CD4-positive, alpha-beta T cell treated with Interleukin-21 for 1 hour (primary cell): Measurements from ENCODE around the gene PKNOX1.
"Not testable (repeated sequence)": the region's sequence is repeated elsewhere in the genome, so short reads cannot be mapped to it uniquely, and the experiment has no call there.

ENCODE experiments used
- DNase-seq: peaks from one replicate; pipeline ENCODE4 v3.0.0-alpha.2; 2020

Gene PKNOX1

DNA sequence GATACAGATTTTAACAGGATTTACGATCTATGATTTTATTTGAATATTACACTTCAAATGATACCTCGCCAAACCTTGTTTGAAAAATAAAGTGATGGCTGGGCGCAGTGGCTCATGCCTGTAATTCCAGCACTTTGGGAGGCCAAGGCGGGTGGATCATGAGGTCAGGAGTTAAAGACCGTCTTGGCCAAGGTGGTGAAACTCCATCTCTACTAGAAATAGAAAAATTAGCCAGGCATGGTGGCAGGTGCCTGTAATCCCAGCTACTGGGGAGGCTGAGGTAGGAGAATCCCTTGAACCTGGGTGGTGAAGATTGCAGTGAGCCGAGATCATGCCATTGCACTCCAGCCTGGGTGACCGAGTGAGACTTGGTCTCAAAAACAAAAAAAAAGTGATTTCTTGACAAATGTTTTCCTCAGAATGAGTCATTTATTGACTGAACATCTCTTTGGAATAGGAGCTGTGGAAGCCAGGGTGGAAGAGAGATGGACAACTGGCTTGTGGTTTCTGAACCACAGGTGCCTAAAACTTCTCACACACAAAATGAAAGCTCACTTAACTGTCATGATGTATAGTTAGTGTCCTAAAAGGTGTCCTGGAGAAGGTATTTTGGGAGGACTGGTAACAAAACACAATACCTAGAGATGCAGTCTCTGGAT lies 11.9 kb downstream of the PKNOX1 start:
- DNase-seq: no peak

DNA sequence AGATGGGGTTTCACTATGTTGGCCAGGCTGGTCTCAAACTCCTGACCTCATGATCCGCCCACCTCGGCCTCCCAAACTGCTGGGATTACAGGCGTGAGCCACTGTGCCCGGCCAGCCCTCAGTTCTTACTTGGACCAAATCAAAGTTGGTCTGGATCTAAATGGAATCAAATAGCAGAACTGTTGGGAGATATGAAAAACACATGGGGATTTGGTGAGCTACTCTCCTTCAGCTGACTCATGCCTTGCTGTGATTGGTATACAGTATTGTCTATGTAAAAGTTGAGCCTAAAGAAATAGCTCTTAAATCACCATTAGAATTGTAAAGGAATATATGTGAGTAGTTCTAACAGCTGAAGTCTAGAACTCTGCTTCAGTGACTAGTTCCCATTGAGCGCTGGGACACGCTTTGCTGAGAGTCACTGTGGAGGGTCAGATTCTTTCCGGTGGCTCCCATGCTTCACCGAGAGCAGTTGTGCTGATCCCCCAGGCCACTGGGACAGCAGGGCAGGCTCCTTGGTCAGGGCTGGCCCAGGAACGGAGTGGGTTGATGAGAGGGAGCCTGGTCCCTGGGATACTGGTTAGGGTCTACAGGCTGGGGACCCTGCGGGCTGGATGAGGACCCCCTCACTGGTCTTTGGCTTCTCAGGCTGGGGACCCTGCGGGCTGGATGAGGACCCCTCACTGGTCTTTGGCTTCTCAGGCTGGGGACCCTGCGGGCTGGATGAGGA lies 14.0 kb downstream of the PKNOX1 start:
- DNase-seq: no peak

- not testable (repeated sequence) for DNase-seq
Observed at GRCh38 chr21:42989370-42989769, 15.0 kb downstream of the PKNOX1 start.

- peak; percentile 14 for DNase-seq
Observed at GRCh38 chr21:42989816-42990650, 15.7 kb downstream of the PKNOX1 start.

DNA sequence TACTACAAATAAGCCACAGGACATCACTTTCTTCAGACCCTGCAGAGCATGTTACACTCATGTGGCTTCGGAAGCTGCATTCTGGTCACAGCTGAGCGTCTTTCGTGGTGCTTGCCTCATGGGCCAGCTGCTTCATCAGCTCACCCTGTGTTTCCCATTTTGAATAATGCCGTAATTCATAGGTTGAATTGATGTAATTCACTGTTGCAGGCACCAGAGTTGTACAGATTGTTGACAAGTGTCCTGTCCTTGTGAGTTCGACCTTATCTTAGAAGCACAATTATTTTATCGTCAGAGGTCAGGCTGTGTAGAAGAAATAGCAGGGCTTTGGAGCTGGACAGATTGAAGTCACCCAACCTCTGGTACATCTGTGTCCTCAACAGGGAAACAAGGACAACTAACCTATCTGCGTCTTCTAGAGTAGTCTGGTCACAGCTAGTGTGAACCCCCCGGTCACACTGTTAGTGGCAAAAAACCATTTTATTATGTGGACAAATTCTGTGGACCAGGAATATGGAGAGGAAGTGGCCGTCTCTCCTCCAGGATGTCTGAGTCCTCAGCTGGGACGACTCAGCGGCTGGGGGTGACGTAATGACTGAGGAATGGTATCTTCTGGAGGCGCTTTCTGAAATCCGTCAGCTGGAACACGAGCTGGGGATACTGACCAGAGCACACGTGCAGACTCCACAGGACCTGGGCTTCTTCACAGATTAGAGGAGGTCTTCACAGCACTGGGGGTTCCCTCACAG lies 17.8 kb downstream of the PKNOX1 start:
- DNase-seq: no peak

DNA sequence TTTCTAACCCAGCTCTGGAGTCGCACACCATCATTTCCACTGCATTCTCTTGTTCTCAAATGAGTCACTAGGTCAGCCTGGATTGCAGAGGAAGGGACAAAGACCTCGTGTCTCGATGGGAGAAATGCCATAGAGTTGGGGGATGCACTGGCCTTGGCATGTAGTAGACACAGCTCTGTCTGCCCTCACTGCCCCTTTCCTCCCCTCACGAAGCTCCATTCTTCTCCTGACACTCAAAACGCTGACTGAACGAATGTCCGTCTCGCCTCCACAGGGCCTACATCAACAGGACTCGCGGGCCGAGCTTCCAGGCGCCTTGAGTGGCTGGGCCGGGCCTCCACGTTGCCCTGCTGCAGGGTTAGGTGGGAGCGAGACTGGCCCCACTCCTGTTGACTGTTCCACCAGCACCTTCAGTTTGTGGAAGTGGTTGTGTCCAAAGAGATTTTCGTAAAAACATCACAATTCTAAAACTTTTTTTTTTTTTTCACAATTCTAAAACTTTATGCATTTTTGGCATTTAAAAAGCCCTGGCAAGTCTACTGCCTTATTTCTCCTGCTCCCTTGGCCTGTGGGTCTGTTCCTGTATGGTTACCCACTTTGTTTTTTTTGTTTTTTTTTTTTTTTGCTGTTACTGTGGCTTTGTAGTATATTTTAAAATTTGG lies 18.8 kb downstream of the PKNOX1 start:
- no peak for DNase-seq

DNA sequence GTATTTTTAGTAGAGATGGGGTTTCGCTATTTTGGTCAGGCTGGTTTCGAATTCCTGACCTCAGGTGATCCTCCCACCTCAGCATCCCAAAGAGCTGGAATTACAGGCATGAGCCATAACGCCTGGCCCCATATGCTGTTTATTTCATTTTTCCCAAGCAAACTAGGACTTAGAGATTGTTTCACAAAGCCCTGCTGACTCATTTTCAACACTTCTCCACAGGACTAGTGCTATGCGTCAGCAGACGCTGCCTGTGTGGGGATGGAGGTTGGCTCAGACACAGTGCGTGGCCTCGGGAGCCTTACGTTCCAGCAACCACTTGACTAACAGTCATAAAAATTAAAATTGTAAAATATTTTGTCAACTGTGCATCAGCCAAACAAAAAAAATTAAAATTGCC lies 22.7 kb downstream of the PKNOX1 start:
- no peak for DNase-seq

GRCh38 chr21:42997983-42998382 lies 23.6 kb downstream of the PKNOX1 start:
- DNase-seq: not testable (repeated sequence)

GRCh38 chr21:42999152-42999551 lies 24.8 kb downstream of the PKNOX1 start:
- DNase-seq: not testable (repeated sequence)

- DNase-seq: not testable (repeated sequence)
Observed at GRCh38 chr21:43000041-43000440, 25.7 kb downstream of the PKNOX1 start.

DNA sequence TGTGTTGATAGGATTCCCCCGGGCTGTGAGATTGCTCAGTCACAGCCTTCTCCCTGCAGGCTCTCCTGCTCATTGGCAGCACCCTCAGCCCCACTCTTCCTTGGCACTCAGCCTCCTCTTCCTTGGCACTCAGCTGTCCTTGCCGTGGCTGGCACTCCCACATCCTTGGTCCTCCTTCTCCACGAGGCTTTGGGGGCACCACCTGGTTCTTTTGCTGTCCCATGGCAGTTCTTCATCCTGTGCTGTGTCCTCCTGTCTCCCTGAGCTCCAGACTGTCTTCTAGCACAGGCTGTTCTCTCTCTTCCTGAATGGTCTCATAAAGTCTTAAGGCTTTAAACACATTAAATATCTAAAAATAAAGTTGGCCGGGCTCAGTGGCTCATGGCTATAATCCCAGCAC lies 27.0 kb downstream of the PKNOX1 start:
- no peak for DNase-seq

GRCh38 chr21:43004926-43005325 lies 30.6 kb downstream of the PKNOX1 start:
- DNase-seq: no peak

DNA sequence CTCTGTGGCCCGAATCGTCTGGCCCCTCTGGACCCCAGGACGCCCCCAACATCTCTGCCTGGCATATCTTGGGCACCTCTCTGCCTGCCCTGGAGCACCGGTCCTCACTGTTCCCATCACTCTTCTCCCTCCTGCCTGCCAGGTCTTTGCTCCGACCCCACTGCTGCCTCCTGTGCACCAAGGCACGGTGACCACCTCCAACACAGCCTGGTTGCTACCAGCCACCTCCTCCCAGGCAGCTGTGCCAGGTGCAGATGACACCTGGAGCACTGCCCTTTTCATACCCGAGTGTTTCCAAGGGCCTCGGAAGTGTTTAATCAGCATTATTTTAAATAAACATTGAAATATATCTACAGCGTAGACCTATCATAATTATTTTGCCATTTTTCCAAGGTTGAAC lies 31.3 kb downstream of the PKNOX1 start:
- no peak for DNase-seq

- not testable (repeated sequence) for DNase-seq
Observed at GRCh38 chr21:43006051-43006873, 31.9 kb downstream of the PKNOX1 start.

- DNase-seq: no peak
Observed at GRCh38 chr21:43006874-43007208, 32.5 kb downstream of the PKNOX1 start.

DNA sequence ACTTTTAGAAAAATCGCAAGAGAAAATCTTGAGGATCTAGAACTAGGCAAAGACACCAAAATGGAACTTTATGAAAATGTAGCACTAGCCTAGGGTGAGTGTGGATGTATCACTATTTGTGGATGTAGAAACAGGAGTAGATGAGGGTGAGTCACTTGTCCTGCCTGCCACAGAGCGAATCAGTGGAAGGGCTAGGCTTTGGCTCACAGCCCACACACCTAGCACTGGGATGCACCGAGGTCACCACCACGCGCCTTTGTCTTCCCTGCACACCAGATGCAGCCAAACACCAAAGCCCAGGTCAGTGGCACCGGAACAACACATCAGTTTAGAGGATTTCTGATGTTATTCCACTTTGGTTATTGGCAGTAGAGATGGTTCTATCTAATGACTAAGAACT lies 38.2 kb downstream of the PKNOX1 start:
- no peak for DNase-seq

DNA sequence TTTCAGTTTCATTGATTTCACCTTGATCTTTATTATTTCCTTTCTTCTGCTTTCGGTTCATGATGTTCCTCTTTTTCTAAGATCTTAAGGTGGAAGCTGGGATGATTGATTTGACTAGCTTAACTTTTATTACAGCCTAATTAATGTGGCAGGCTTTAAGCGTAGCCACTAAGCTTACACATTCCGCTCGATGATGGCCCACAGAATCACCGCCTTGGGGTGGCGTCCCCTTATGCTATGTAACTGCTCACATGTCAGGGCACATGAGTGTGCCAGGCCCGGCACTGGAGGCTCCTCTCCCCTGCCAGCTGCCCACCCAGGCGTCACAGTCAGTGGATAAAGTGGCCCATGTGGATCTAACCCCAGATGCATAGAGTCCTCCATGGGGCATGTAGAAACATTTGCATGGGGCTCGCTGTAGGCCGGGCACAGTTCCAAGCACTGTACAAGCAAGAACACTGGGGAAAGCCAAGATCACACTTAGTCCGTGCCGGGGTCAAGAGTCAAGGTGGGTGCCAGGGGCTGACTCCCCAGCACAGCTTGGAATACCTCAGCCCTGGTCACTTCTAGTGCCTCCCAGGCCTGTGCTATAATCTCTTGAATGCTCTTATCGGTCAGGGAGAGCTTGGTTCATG lies 41.7 kb downstream of the PKNOX1 start:
- no peak for DNase-seq

DNA sequence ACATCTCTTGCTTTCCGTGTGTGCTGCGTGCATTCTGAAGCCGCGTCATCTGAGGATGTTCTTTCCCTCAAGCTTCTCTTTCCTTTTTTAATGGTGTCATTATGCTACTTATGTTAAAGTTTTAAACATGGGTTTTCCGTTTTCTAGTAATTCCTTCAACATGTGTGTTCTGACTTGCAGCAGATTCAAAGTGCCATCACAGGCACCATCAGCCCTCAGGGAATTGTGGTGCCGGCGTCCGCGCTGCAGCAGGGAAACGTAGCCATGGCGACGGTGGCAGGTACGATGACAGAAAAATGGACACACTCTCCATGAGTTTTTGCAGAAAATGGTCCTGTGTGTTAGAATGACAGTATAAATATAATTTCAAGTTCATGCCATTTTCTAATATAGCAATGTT lies 42.4 kb downstream of the PKNOX1 start:
- no peak for DNase-seq

GRCh38 chr21:43018519-43018918 lies 44.2 kb downstream of the PKNOX1 start:
- no peak for DNase-seq

GRCh38 chr21:43020177-43020576 lies 45.8 kb downstream of the PKNOX1 start:
- DNase-seq: no peak

DNA sequence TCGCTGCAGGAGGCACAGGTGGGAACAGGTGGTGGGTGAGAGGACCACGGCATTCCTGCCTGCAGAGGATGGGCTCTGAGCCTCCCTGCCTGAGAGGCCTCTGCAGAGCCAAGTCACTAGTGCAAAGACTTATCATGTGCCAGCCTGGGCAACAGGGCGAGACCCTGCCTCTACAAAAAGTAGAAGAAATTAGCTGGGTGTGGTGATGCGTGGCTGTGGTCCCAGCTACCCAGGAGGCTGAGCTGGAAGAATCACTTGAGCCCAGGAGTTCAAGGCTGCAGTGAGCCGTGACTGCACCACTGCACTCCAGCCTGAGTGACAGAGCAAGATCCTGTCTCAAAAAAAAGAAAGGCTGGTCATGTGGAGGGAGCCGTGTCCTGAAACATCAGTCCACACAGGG lies 46.4 kb downstream of the PKNOX1 start:
- DNase-seq: no peak
